Suprapubic skin (tissue), 3 donors: ENCODE results near the gene REXO1.

Experiments
- CTCF ChIP-seq, 2 donors: fragments of 200-600 bp in 1 of 2; fragments of 450-650 bp in 1 of 2; sonication (generic) in 1 of 2; IDR thresholded peaks; one replicate each; pipeline ENCODE4 v1.5.1; 2016 to 2019; ENCODE audit warnings: antibody characterized with exemption in 2 of 2, mild to moderate bottlenecking in 1 of 2, moderate library complexity in 1 of 2
- EP300 ChIP-seq: sonication (generic); formaldehyde crosslinking; IDR thresholded peaks from one replicate; pipeline ENCODE4 v1.6.1; 2017; ENCODE audit warnings: antibody characterized with exemption

- TF ChIP-seq CTCF (IDR thresholded peaks at IDR 0.05) (no peak), EP300 (no peak)
Observed at GRCh38 chr19:1832046-1832663, 16.1 kb downstream of the REXO1 start.
